Heart left ventricle (tissue), 16 donors: ENCODE results near the gene SCN4B. TPM values are rescaled to one million over a fixed set of nuclear protein-coding genes. Genes with fewer than 3 reads are reported as not detected.
"Not testable (repeated sequence)": the region's sequence is repeated elsewhere in the genome, so short reads cannot be mapped to it uniquely, and the experiment has no call there.

Experiments used
- ATAC-seq, 4 donors: fragments of 200-7000 bp; cut with Tn5 transposase; one replicate each; pipeline ENCODE4 v1.9.1; 2020 to 2022; ENCODE audit warnings: moderate library complexity in 4 of 4, mild to moderate bottlenecking in 3 of 4, moderate number of reproducible peaks in 1 of 4
- DNase-seq, 5 donors: peaks; one replicate each; pipeline ENCODE4 v3.0.0-alpha.2; 2020
- H3K27ac ChIP-seq, 12 donors: fragments of 200-600 bp; sonication (generic) in 4 of 12; one replicate each; pipeline versions ENCODE4 v1.5.0 to v1.8.0; 2016 to 2022; ENCODE audit warnings: mild to moderate bottlenecking in 2 of 12
- H3K27me3 ChIP-seq, 9 donors: fragments of 200-600 bp; sonication (generic) in 2 of 9; one replicate each; pipeline versions ENCODE4 v1.5.1 to v1.8.0; 2016 to 2022; ENCODE audit warnings: mild to moderate bottlenecking in 3 of 9
- H3K36me3 ChIP-seq, 9 donors: fragments of 200-600 bp; sonication (generic) in 2 of 9; one replicate each; pipeline versions ENCODE4 v1.5.0 to v1.8.0; 2018 to 2022; ENCODE audit warnings: mild to moderate bottlenecking in 2 of 9
- H3K4me1 ChIP-seq, 12 donors: fragments of 200-600 bp; sonication (generic) in 4 of 12; one replicate each; pipeline versions ENCODE4 v1.5.0 to v1.8.0; 2016 to 2022; ENCODE audit warnings: mild to moderate bottlenecking in 3 of 12
- H3K4me3 ChIP-seq, 12 donors: fragments of 200-600 bp; sonication (generic) in 4 of 12; one replicate each; pipeline versions ENCODE4 v1.5.0 to v1.8.0; 2017 to 2022; ENCODE audit warnings: mild to moderate bottlenecking in 9 of 12, moderate library complexity in 4 of 12
- H3K9me3 ChIP-seq, 12 donors: fragments of 200-600 bp; sonication (generic) in 4 of 12; one replicate each; pipeline versions ENCODE4 v1.5.0 to v1.8.0; 2016 to 2022; ENCODE audit warnings: mild to moderate bottlenecking in 1 of 12
- POLR2A ChIP-seq, 2 donors: fragments of 450-650 bp; IDR thresholded peaks; one replicate each; pipeline ENCODE4 v1.6.1; 2017; ENCODE audit warnings: antibody characterized with exemption in 2 of 2, mild to moderate bottlenecking in 2 of 2, moderate library complexity in 2 of 2
- WGBS, 4 donors: extraction: QIAGEN DNeasy Blood & Tissue Kit in 2 of 4; methylation state at CpG; one replicate each; pipeline versions ENCODE4 v1.1.5 to v1.1.7; 2013 to 2018; 5-methylcytosine and 5-hydroxymethylcytosine counted together
- intact Hi-C, 10 donors: fragments of 100-400 bp; cut with DNase I; formaldehyde crosslinking; loops; one replicate each; pipeline versions ENCODE4 v1.11.1 to v1.14.2; 2022
- polyA plus RNA-seq, 2 donors: library from polyadenylated mRNA; stranded (reverse); fragments of 200-250 nt; gene quantifications; one replicate each; pipeline ENCODE4 v1.2.3, GENCODE V29; 2013
- total RNA-seq, 9 donors: library from RNA; depleted of rRNA in 2 of 9; stranded (reverse); fragments of >200 nt in 2 of 9; fragmentation: NEBNext Ultra II Directional in 3 of 9; extraction: Animal tissue kit (Norgen Biotek cat#: 25700) in 3 of 9; gene quantifications; one replicate each; pipeline versions ENCODE4 v1.1.0 to v1.2.4, GENCODE V29; 2016 to 2023
- TF ChIP-seq, protein P1 (sequence below), 12 donors: fragments of 200-600 bp; sonication (generic) in 4 of 12; IDR thresholded peaks; one replicate each; pipeline versions ENCODE4 v1.5.0 to v1.8.0; 2018 to 2022; ENCODE audit warnings: antibody characterized with exemption in 12 of 12, mild to moderate bottlenecking in 5 of 12
- donor health status: ischemic (EF 13 %, LVEDD 7.1; RV severe dilation, severe dysfunction).
- donor health status: healthy with polysubstance abuse.
- donor health status: DM: no; HTN: yes; CAD: no.
- donor health status: DM: no; HTN: no; CAD: no.
- donor health status: ischemic (EF 25% LVEDD 6.9; RV normal size, moderate dysfunction).
- donor health status: ischemic (EF 25% LVEDD 5.7; RV mildly dilated, moderate dysfunction).
- donor health status: healthy.
- donor health status: DM: yes; HTN: yes; CAD: no.
- donor health status: ischemic (EF 35%, LVEDD 5.7; RV mildly dilated, moderate dysfunction).
- donor health status: nonischemic (EF 11% LVEDD 7.7; RV severe dilation, severe dysfunction).
- donor health status: DM: yes; HTN: yes; CAD: no.
- donor health status: PGD.
- donor health status: ischemic (EF 29% LVEDD 5.4; RV normal size, mild dysfunction).
- donor health status: nonischemic (EF 23%, LVEDD 6.1; RV moderate dilation, normal function).

The SCN4B gene
- total and polyA plus RNA-seq, 11 donors, result 2.1 to 16.9 (median 11.9) TPM

- 52 to 71% (median 63%) methylated on average over 6 of the region's 6 CpGs for WGBS, 4 donors
- ATAC-seq (no peak), DNase-seq (no peak)
- H3K27me3 ChIP-seq, result no peaks in the 10 kb centered on the region
- peaks cover 0 to 31% (median 0%) of the 10 kb centered on the region in 9 donors for H3K36me3 ChIP-seq
- H3K9me3 ChIP-seq, result no peaks in the 10 kb centered on the region
- TF ChIP-seq, protein P1, sequence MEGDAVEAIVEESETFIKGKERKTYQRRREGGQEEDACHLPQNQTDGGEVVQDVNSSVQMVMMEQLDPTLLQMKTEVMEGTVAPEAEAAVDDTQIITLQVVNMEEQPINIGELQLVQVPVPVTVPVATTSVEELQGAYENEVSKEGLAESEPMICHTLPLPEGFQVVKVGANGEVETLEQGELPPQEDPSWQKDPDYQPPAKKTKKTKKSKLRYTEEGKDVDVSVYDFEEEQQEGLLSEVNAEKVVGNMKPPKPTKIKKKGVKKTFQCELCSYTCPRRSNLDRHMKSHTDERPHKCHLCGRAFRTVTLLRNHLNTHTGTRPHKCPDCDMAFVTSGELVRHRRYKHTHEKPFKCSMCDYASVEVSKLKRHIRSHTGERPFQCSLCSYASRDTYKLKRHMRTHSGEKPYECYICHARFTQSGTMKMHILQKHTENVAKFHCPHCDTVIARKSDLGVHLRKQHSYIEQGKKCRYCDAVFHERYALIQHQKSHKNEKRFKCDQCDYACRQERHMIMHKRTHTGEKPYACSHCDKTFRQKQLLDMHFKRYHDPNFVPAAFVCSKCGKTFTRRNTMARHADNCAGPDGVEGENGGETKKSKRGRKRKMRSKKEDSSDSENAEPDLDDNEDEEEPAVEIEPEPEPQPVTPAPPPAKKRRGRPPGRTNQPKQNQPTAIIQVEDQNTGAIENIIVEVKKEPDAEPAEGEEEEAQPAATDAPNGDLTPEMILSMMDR (IDR thresholded peaks at IDR 0.05), result no peak
- TF ChIP-seq POLR2A (IDR thresholded peaks at IDR 0.05), result no peak
- intact Hi-C loops, result loop anchor here in 4 of 10 donors (2.0 to 10.0 kb wide), 4 partner anchors 13 to 301 kb away; partner anchors contain the start of gene MPZL3 (in 1 of the 4)
- no peak overlapping the region for H3K4me3 ChIP-seq
- H3K27ac ChIP-seq, result peak overlapping the region in 11 of 12 donors; percentile 66 to 97 (median 86)
- peaks cover 0 to 32% (median 24%) of the 10 kb centered on the region in 12 donors for H3K4me1 ChIP-seq
Measured at GRCh38 chr11:118193910-118194566, 41.4 kb upstream of the SCN4B start.

DNA sequence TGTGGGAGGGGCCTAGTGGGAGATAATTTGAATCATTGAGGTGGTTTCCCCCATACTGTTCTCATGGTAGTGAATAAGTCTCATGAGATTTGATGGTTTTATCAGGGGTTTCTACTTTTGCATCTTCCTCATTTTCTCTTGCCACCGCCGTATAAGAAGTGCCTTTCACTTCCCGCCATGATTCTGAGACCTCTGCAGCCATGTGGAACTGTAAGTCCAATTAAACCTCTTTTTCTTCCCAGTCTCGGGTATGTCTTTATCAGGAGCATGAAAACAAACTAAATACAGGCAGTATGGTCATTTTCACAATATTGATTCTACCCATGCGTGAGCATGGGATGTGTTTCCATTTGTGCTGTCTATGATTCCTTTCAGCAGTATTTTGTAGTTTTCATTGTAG is 40.2 kb upstream of the SCN4B start:
- H3K27me3 ChIP-seq, DNase-seq, ATAC-seq, H3K9me3 ChIP-seq, H3K4me3 ChIP-seq, H3K27ac ChIP-seq: not testable (repeated sequence)
- intact Hi-C loops, result loop anchor here in 2 of 10 donors (10.0 kb wide), 3 partner anchors 62 to 302 kb away; partner anchors contain the start of gene MPZL3 (in 1 of the 2)
- H3K36me3 ChIP-seq, result peaks cover 0 to 28% (median 0%) of the 10 kb centered on the region in 9 donors
- 88 to 93% (median 91%) methylated on average over 5 of the region's 5 CpGs for WGBS, 4 donors
- peaks cover 0 to 26% (median 17%) of the 10 kb centered on the region in 12 donors for H3K4me1 ChIP-seq

DNA sequence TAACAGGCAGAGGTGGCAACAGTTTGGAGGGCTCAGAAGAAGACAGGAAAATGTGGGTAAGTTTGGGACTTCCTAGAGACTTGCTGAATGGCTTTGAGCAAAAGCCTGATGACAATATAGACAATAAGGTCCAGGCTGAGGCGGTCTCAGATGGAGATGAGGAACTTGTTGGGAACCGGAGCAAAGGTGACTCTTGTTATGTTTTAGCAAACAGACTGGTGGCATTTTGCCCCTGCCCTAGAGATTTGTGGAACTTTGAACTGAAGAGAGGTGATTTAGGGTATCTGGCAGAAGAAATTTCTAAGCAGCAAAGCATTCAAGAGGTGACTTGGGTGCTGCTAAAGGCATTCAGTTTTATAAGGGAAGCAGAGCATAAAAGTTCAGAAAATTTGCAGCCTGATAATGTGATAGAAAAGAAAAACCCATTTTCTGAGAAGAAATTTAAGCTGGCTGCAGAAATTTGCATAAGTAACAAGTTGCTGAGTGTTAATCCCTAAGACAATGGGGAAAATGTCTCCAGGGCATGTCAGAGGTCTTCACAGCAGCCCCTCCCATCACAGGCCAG is 38.4 kb upstream of the SCN4B start:
- intact Hi-C loops, result loop anchor here in 2 of 10 donors (10.0 kb wide), 3 partner anchors 64 to 304 kb away; partner anchors contain the start of gene MPZL3 (in 1 of the 2)
- not testable (repeated sequence) for H3K27me3 ChIP-seq, H3K27ac ChIP-seq, DNase-seq, H3K9me3 ChIP-seq, H3K4me3 ChIP-seq, ATAC-seq
- H3K4me1 ChIP-seq, result peaks cover 0 to 36% (median 17%) of the 10 kb centered on the region in 12 donors
- WGBS, 4 donors, result 78 to 95% (median 93%) methylated on average over 2 of the region's 2 CpGs
- peaks cover 0 to 13% (median 0%) of the 10 kb centered on the region in 9 donors for H3K36me3 ChIP-seq

DNA sequence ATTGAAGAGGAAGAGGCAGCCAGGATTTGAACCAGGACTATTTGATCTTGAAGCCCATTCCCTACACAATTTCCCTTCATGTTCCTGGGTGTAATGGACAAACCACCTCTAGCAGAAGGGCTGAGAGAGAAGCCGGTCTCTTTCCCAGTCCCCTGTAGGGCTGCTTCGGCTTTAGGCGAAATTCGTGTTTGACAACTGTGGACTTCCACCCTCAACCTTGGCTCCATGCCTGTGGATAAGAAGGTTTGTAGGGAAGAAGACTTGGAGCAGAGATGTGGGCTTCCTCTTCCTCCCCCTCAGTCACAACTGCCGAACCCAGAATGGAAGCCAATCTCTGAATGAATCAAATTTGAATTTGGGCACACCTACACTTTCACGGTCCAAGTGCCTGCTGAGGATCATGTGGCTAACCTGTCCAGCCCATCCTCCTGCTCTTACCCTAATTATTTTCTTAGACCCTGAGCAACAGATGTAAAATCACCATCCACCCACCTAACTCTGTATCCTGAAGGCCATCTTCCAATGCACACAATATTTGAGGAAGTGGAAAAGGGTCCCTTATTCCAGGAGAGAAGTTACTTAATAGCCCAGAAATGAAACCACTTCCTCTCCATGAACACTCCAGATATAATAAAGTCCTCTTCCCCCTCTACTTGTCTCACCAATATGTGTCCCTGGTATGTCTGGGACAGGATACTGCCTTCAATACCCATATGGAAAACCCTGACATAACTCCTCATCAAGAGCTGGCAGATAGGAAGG is 33.9 kb upstream of the SCN4B start:
- H3K36me3 ChIP-seq, result no peaks in the 10 kb centered on the region
- 54 to 78% (median 65%) methylated on average over 6 of the region's 6 CpGs for WGBS, 4 donors
- TF ChIP-seq, protein P1 (IDR thresholded peaks at IDR 0.05), result no peak
- TF ChIP-seq POLR2A (IDR thresholded peaks at IDR 0.05), result no peak
- intact Hi-C loops, result no loop called here
- H3K4me3 ChIP-seq, result no peak overlapping the region
- H3K4me1 ChIP-seq, result peaks cover 0 to 37% (median 0%) of the 10 kb centered on the region in 12 donors
- peaks cover 0 to 3% (median 0%) of the 10 kb centered on the region in 9 donors for H3K27me3 ChIP-seq
- no peaks in the 10 kb centered on the region for H3K9me3 ChIP-seq
- no peak overlapping the region for H3K27ac ChIP-seq
- no peak for DNase-seq
- ATAC-seq, result peak in 1 of 4 donors; percentile 24
